CD4-positive, alpha-beta T cell treated with Interleukin-15 for 1 hour (primary cell): Measurements from ENCODE around the gene PYCR2.
"Not testable (repeated sequence)": the region's sequence is repeated elsewhere in the genome, so short reads cannot be mapped to it uniquely, and the experiment has no call there.

Experiments used
- DNase-seq: peaks from one replicate; pipeline ENCODE4 v3.0.0-alpha.2; 2020

Gene PYCR2

DNA sequence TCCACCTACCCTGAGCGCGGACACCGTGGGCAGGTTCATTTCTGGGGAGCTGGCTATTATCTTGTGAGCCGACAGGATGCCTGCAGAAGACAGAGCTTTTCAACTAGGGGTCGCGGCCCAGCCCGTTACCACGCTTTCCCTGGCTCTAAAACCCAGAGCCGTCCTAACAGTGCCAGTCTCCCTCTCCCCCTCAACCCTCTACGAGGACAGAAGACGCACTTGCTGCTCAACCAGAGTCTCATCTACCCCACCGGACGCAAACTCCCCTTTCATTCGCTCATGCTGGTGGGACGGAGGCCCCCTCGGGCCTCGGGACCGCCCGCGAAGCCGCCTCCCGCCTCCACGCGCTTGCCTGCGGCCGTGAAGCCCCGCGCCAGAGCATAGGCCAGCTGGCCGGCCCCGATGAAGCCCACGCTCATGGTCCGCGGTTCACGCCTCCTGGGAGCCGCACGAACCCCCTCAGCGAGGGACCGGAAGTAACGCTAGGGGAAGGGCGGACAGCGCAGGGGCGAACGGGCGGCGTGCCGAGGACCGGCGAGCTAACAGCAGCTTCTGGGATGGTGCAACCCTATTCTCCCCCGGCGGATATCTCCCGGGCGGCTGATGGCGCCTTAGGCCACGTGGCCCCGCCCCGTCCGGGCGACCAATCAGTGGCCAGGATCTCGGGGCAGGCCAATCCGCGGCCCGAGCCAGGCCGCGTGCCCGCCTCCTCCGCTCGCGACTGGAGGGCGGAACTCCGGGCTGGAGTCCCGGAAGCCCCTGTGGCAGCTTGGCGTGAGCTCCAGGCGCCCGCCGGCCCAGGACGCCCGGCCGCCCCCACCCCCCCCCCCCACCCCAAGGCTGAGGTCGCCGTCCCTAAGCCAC, at the start of gene PYCR2:
PYCR2 (minus strand) TSS at position 559 of the 864 bp plus-strand sequence; CDS start at position 419, 140 bp downstream.
- DNase-seq = peak; percentile 95

DNA sequence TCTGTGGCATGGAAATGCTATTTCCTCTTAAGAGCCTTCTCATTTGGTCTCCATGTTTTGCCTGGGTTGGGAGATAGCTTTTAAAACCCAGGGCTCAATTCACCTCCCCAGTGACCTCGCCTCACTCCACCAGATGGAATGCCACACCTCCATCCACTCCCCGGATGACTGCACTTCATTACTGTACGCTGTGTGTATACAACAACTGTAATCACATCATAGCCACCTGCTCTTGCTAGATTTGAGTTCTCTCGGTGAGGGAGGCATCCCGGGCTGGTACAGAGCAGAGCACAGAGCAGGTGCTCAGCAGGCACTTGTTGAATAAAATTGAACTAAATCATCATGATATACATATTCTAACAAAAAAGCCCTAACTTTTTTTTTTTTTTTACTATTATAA, 49.1 kb upstream of the PYCR2 start:
- DNase-seq = no peak

DNA sequence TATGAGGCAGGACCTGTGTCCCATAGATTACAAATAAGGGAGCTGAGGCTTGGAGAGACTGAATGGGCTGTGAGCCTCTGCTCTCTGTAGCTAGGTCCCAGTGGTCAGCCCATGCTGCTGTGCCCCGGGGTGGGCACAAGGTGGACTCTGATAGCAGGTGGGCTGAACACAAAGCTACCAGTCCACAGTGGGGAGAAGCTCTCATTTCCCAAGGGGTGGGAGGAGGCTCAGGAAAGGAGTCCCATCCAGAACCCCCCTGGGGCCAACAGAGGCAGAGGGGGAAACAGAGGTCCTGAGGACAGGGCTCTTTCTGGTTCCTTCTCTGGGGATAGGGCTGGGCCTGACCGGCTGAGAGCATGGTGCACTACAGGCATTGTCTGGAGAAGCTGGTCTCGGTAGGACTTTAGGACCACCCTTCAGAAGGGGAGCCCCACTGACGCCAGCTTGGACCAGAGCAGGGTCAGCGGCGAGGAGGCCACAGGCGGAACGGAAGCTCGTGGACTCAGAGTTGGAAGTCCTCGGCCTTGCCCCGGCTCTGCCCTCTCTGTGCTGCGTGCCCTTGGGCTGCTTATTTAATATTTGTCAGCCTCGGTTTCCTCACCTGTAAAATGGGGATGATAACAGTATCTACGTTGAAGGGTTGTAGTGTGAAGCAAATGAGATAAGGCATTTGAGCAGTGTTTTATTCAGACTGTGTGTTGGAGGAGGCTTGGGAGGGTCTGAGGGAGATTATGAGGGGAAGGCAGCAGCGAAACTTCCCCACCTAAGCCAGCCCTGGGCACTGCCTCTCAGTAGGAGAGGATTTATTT, 48.5 kb upstream of the PYCR2 start:
- DNase-seq = no peak

DNA sequence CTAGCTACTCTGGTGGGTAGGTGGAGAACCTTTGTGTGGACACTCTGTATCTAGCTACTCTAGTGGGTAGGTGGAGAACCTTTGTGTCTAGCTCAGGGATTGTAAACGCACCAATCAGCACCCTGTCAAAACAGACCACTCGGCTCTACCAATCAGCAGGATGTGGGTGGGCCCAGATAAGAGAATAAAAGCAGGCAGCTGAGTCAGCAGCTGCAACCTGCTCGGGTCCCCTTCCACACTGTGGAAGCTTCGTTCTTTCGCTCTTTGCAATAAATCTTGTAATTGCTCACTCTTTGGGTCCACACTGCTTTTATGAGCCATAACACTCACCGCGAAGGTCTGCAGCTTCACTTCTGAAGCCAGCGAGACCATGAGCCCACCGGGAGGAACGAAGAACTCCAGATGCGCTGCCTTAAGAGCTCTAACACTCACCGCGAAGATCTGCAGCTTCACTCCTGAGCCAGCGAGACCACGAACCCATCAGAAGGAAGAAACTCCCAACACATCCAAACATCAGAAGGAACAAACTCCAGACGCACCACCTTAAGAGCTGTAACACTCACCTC, 46.6 kb upstream of the PYCR2 start:
- not testable (repeated sequence) for DNase-seq

DNA sequence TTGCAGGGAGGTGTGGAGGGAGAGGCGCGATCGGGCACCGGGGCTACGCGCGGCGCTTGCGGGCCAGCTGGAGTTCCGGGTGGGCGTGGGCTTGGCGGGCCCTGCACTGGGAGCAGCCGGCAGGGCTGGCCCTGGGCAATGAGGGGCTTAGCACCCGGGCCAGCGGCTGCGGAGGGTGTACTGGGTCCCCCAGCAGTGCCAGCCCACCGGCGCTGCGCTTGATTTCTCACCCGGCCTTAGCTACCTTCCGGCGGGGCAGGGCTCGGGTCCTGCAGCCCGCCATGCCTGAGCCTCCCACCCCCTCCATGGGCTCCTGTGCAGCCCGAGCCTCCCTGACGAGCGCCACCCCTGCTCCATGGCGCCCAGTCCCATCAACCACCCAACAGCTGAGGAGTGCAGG, 45.7 kb upstream of the PYCR2 start:
- not testable (repeated sequence) for DNase-seq

DNA sequence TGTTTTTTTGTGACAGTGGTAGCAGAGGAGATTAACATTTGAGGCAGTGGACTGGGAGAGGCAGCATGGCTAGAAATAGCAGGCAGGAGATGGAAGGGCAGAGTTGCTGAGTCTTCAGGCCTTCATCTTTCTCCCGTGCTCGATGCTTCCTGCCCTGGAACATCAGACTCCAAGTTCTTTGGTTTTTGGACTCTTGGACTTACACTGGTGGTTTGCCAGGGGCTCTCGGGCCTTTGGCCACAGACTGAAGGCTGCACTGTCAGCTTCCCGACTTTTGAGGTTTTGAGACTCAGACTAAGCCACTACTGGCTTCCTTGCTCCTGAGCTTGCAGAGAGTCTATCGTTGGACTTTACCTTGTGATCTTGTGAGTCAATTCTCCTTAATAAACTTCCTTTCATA, 41.2 kb upstream of the PYCR2 start:
- DNase-seq = no peak

DNA sequence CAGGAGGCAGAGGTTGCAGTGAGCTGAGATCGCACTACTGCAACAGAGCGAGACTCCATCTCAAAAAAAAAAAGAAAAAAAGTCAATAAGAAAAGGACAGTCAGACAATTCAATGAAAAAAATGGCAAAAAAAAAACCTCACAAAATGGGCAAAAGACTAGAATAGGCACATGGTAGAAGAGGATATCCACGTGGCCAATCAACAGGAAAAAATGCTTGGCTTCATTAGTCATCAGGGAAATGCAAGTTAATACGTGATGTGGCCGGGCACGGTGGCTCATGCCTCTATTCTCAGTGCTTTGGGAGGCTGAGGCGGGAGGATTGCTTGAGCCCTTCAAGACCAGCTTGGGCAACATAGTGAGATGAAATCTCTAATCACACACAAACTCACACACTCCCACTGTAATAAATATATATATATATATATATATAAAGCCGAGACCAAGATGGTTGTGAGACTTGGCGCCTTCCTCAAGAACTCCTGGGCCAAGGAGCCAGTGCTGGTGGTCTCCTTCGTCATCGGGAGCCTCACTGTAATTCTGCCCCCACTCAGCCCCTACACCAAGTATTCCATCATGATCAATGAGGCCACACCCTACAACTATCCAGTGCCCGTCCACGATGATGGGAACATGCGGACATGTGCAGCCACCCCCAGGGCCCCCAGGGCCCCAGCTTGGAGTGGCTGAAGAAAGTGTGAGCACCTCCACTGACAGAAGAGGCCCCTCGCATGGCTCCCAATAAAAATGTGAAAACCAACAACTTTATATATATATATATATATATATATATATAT, 39.9 kb upstream of the PYCR2 start:
- no peak for DNase-seq

DNA sequence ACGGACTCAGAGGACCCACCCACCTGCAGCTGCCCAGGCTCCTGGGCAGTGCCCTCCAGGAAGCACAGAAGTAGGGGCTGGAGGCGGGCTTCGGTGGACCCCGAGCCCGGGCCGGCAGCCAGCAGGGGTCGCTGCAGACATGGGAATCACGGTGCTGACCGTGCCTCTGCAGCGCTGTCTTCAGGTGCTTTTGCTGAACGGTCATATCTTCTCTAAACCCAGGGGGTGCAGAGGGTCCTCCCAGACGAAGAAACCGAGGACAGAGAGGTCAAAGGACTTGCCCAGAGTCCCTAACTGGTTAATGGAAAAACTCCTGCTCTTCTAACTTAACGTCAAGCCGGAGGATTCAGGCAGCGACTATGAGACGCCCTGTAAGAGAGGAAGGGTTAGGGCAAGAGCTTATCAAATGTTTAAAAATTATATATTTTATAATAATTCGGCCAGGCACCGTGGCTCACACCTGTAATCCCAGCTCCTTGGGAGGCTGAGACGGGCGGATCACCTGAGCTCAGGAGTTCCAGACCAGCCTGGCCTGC, 38.5 kb upstream of the PYCR2 start:
- DNase-seq = peak; percentile 34

DNA sequence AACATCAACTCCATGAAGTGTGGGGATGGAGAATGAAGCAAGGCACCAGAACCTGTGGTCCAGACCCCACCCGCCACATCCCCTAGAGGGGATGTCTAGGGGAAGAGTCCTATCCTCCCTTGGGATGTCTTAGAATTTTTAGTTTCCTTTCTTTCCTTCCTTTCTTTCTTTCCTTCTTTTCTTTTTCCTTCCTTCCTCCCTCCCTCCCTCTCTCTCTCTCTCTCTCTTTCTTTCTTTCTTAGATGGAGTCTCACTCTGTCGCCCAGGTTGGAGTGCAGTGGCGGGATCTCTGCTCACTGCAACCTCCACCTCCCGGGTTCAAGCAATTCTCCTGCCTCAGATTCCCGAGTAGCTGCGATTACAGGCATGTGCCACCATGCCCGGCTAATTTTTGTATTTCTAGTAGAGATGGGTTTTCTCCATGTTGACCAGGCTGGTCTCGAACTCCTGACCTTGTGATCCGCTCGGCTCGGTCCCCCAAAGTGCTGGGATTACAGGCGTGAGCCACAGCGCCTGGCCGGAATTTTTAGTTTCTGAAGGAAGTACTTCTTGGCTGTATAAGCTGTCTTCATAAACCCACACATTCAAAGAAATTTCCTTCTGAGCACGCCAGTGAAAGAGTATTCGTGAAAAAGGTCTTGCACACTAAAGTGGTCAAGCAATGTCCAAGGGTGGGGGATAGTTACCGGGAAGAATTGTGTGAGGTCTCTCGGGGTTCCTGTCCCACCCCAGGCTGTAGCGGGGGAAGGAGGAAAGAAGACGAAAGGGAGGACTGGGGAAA, 37.8 kb upstream of the PYCR2 start:
- DNase-seq = no peak

DNA sequence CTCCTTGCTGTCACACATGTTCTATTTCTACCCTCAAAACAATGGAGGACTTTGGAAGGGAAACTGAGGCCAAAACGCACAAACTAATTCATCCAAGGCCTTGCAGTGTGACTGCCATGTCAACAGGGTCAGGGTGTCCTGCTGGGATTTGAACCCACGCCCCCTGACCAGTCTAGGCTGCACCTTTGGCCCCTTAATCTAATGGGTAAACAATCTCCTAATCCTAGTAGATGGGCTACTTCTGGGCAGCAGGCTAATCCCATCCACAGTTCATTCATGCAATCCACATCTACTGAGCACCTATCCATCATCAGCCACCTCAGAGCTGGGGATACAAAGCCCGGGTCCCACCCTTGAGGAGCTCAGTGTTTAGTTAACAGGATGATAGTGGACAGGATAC, 34.0 kb upstream of the PYCR2 start:
- DNase-seq = no peak

DNA sequence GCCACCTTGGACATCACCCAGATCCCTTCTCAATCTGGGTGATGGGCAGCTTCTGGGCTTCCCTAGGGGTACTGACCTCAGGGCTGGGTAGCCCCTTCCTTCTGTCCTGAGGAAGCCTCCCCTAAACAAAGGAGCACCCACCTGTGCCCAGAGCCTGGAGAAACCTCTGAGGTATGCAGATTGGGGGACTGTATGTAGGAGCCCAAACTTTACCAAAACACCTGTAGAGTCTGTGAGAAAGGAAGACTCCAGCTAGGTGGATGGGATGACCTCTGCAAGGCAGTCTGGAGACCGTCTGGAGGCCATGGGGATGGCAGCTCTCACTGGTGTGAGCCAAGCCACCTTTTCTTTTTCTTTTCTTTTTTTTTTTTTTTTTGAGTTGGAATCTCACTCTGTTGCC, 30.7 kb upstream of the PYCR2 start:
- DNase-seq = no peak

DNA sequence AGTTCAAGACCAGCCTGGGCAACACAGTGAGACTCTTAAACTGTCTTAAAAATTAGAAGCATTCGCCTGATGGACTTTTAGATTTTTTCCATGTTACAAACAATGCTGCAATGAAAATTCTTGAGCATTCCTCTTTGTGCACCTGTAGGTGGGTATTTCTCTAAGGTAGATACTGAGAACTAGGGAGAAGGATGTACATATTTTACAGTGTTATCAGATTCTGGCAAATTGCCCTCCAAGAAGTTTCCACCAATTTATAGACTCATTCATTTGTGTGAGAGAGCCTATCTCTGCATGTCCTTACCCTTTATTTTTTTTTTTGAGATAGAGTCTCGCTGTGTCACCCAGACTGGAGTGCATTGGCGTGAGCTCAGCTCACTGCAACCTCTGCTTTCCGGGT, 29.3 kb upstream of the PYCR2 start:
- no peak for DNase-seq

DNA sequence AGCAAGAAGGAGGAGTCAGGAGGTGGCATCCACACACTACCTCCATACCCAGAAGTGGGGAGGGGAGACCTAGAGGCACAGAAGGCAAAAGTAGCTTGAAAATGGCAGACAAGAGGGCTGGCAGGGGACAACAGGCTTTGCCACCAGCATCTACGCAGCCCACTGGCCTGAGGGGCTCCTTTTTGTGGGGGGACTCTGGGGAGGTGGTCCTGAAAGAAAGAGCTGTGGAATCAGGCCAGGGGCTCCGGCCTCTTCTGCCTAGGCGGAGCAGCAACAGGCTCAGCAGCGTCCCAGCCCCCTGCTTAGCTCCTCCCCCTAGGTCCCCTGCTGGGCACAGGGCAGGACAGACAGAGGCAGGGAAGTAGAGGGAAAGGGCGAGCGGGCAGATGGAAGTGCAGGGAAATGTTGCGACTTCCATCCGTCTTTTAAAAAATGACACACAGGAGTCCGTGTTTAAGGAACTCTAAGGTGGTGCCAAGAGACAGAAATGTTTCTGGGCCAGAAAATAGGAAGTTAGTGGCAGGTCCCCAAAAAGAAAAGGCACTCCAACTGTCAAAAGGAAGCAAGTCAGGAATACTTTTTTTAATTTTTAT, 27.0 kb upstream of the PYCR2 start:
- DNase-seq = no peak

DNA sequence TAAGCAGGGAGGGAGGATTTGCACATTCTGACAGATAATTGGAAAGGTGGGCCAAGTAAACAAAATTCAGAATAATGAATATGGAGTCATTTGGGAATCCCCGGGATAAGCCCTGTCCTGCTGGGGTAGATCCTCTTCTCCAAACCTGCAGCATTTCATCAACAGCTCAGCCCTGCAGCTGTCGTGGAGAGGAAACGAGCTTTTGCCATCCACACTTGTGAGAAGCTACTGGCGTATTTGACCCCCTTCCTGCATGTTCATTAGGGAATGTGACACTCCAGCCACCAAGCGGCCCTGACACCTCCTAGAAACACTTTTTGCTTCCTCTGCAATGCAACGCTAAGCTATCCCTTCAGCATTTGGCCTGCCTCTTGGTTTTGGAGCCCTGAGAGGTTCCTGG, 25.0 kb upstream of the PYCR2 start:
- DNase-seq = no peak

DNA sequence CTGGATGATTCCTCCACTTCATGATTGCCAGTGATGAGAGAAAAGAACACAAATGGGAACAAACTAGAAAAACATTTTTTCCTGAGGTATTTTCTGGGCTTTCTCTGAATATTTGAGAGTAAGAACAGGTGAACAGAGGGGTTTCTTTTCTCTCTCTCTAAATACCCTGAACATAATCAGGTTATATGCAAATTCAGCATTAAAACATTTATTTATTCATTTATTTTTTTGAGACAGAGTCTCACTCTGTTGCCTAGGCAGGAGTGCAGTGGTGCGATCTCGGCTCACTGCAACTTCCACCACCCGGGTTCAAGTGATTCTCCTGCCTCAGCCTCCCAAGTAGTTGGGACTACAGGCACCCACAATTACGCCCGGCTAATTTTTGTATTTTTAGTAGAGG, 22.8 kb upstream of the PYCR2 start:
- DNase-seq = no peak

DNA sequence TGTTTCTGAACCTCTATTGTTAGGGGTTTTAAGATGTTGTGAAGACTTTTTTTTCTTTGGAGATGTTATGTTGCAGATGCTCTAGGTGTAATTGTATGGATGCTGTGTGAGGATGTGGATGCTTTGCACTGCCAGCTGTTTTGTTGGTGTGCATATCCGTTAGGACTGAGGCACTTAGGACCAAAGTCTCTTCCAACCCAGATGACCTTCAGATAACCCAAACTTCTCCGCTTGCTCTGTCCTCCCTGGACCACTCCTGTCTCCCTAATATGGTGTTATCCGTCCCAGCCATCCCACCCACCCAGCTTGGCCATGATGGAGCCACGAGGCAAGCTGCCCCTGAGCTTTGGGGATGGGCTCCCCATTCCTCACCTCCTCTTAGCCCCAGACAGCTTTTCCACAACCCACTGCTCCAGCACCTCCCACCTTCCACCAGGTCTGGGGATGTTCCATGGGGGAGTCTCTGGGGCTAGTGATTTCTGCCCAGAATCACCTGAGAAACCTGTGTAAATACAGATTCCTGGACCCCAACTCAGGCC, 22.1 kb upstream of the PYCR2 start:
- no peak for DNase-seq

DNA sequence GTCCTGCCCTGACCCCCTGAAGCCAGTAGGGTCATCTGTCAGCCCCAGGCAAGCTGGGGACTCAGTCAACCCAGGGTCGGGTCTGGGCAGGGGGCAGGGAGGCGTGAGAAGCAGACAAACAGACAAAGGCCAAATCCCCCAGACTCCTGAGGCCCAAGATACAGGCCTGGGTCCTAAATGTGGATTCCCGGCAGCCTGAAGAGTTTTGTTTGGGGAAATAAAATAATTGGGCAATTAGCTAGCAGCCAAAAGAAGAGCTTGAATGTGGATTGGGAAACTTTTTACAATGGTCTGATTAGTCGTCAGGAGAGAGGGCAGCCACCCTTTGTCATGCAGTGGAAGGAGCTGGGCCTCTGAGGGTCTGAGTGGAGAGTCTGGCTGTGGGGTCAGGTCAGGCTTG, 21.5 kb upstream of the PYCR2 start:
- no peak for DNase-seq

DNA sequence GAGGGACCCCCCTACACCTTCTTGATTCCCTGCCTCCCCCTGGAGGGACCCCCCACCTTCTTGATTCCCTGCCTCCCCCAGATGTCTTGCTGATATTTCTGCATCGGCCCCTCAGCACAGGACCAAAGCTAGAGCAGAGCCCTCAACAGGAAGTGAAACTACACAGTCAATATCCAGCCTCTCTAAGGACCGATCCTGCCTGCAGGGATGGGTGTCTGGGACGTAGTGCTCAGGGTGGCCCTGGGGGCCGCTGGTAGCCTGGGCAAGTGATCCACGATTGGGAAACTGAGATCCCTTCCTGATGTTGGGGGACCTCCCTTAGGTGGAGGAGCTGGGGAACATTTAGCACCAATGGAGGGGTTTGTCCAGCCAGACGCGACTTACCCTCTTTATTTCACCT, 20.9 kb upstream of the PYCR2 start:
- no peak for DNase-seq

DNA sequence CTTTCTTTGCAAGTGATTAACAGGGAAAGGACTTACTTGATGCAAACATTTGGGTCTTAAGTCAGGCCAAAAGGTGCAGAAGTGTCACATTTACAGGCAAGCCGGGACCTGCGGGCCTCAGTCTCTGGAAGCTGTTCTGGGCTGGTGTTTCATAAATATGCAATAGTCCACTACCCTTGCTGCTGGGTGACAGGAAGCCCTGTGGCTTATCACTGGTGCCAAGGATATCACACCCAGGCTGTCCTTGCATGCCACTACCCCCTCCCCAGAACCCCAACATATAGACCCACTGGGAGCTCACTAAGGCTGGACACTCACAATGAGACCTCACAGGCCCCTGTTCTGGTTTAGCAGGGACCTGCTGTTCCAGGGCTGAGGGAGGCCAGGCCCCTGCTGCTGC, 20.3 kb upstream of the PYCR2 start:
- DNase-seq = no peak

DNA sequence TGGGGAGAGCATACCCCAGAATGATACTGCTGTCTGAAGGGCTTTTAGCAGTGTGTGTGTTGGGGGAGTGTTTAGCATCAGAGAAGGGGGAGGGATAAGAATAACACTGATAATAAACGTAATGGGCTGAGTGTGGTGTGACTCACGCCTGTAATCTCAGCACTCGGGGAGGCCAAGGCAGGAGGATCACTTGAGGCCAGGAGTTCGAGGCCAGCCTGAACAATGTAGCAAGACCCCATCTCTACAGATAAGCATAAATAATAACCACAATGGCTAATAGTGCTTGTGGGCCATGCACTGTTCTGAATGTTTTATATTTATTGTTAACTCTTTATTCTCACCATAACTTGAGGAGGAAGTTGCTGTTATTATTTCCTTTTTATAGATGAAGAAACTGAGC, 19.5 kb upstream of the PYCR2 start:
- no peak for DNase-seq

DNA sequence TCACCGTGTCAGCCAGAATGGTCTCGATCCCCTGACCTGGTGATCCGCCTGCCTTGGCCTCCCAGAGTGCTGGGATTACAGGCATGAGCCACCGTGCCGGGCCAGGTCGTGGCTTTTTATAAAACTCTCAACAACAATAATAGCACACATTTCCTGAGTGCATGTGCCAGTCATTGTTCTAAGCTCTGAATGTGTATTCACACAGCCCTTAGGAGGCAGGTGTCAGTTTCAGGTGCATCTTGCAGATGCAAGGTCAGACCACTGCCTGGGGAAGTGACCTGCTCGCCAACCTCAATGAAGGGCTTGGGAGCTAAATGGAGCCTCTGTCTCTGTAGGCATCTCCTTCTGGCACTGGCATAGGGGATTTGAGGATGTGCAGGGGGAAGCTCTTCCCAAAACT, 18.5 kb upstream of the PYCR2 start:
- DNase-seq = no peak

DNA sequence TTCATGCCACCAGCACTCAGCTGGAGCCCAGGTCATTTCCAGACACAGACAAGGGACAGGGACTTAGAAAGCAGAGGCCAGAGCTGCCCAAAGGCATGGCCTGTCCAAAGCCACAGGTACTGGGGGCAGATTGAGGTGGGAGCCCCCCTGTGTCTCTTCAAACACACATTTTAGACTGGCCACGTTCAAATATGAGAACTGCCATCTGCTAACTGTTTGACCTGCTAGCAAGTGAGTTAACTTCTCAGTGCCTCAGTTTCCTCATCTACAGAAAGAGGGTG, 17.8 kb upstream of the PYCR2 start:
- DNase-seq = no peak
